Lower leg skin (tissue), 3 donors: Measurements from ENCODE around the gene MAP6.

Source experiments
- POLR2A ChIP-seq, 2 donors: fragments of 450-650 bp; IDR thresholded peaks; one replicate each; pipeline ENCODE4 v1.6.1; 2016 to 2017; ENCODE audit warnings: antibody characterized with exemption in 2 of 2, mild to moderate bottlenecking in 1 of 2, moderate library complexity in 1 of 2
- TF ChIP-seq, protein P1 (sequence below), 3 donors: fragments of 450-650 bp; IDR thresholded peaks; one replicate each; pipeline ENCODE4 v1.5.1; 2016; ENCODE audit warnings: antibody characterized with exemption in 3 of 3, mild to moderate bottlenecking in 3 of 3, moderate library complexity in 2 of 3

DNA sequence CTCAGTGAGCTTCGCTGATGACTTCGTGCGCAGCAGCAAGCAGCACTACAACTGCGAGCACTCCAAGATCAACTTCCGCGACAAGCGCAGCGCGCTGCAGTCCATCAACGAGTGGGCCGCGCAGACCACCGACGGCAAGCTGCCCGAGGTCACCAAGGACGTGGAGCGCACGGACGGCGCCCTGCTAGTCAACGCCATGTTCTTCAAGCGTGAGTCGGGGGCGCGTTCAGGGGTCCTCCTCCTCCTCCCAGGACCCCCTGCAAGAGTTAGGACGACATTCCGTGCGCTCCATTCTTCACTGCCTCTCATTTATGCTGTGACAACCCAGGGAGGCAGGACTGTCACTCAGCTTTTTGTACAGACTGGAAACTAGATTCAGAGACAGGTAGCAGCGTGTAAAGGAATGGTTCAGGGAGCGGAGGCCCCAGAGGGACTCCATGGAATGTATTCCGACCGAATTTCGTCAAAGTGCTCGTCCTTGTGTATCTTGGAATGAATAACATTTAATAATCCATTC lies 102.0 kb downstream of the MAP6 start:
- TF ChIP-seq, protein P1, sequence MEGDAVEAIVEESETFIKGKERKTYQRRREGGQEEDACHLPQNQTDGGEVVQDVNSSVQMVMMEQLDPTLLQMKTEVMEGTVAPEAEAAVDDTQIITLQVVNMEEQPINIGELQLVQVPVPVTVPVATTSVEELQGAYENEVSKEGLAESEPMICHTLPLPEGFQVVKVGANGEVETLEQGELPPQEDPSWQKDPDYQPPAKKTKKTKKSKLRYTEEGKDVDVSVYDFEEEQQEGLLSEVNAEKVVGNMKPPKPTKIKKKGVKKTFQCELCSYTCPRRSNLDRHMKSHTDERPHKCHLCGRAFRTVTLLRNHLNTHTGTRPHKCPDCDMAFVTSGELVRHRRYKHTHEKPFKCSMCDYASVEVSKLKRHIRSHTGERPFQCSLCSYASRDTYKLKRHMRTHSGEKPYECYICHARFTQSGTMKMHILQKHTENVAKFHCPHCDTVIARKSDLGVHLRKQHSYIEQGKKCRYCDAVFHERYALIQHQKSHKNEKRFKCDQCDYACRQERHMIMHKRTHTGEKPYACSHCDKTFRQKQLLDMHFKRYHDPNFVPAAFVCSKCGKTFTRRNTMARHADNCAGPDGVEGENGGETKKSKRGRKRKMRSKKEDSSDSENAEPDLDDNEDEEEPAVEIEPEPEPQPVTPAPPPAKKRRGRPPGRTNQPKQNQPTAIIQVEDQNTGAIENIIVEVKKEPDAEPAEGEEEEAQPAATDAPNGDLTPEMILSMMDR (IDR thresholded peaks at IDR 0.05): no peak
- no peak for TF ChIP-seq POLR2A (IDR thresholded peaks at IDR 0.05)
